ENCODE data around the gene CDKAL1.

- TF ChIP-seq TP53 (CRISPR knock-in tag; conservative IDR thresholded peaks at IDR 0.05) (no peak), JUND (CRISPR knock-in tag; IDR thresholded peaks at IDR 0.05) (no peak), CREB1 (IDR thresholded peaks at IDR 0.05) (no peak), CREB1 (CRISPR knock-in tag; IDR thresholded peaks at IDR 0.05) (no peak), CTCF (CRISPR knock-in tag; IDR thresholded peaks at IDR 0.05) (no peak), MXI1 (IDR thresholded peaks at IDR 0.05; ENCODE audit: borderline replicate concordance, low read depth, low read length) (no peak), ATF6 (CRISPR knock-in tag; conservative IDR thresholded peaks at IDR 0.05) (no peak), PBX3 (CRISPR knock-in tag; IDR thresholded peaks at IDR 0.05; ENCODE audit: borderline replicate concordance) (no peak), RFX5 (IDR thresholded peaks at IDR 0.05; ENCODE audit: low read depth, low read length) (no peak), HNF4A (CRISPR knock-in tag; IDR thresholded peaks at IDR 0.05) (no peak), HMGXB4 (CRISPR knock-in tag; IDR thresholded peaks at IDR 0.05; ENCODE audit: borderline replicate concordance in 1 of 2, low read depth in 1 of 2) (no peak), NPAS2 (CRISPR knock-in tag; IDR thresholded peaks at IDR 0.05; ENCODE audit: borderline replicate concordance) (no peak), HDAC2 (CRISPR knock-in tag; IDR thresholded peaks at IDR 0.05) (no peak)
Observed at GRCh38 chr6:21019614-21020013, 485.4 kb downstream of the CDKAL1 start.
